GM10266 (cell line): ENCODE data around the gene TMC7.

Experiments used
- DNase-seq: peaks from one replicate; pipeline ENCODE4 v3.0.0; 2012; ENCODE audit errors: extremely low spot score
- CTCF ChIP-seq: IDR thresholded peaks from 2 replicates; pipeline ENCODE4 v1.5.1; 2012; ENCODE audit warnings: mild to moderate bottlenecking, low read depth; ENCODE audit not compliant: control insufficient read depth, insufficient read depth; ENCODE audit errors: missing control alignments

The TMC7 gene

GRCh38 chr16:18983565-18984434 lies at the start of gene TMC7:
Gene TMC7 (plus strand): TSS chr16:18983934. CDS start chr16:18984064, 130 bp downstream.
- TF ChIP-seq CTCF = peak; percentile 42
- peak; percentile 55 for DNase-seq

DNA sequence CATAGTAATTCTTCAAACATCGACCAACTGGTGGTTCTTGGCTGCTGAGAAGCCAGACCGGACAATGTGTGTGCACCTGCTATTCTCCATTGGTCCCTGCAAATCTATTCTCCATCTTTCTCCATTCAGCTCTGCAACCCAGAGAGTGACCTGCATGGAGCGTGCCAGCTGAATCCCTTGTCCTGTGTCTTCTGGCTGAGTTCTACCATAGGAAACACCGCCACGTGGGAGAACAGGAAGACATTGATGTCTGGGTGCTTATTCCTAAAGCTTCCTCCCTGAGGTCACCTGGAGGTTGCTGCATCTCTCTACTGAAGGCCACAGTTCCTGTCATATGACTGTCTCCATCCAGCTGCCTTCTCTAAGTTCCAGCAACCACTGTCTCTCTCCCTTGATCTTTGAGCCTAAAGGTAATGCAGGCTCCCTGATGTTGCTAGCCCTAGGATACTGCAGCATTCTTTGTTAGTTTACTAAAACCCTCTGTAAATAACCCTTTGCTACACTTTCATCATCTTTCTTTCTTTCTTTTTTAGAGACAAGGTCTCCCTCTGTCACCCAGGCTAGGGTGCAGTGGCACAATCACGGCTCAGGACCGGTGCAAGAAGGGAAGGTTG lies 46.9 kb upstream of the TMC7 start:
- no peak for DNase-seq

DNA sequence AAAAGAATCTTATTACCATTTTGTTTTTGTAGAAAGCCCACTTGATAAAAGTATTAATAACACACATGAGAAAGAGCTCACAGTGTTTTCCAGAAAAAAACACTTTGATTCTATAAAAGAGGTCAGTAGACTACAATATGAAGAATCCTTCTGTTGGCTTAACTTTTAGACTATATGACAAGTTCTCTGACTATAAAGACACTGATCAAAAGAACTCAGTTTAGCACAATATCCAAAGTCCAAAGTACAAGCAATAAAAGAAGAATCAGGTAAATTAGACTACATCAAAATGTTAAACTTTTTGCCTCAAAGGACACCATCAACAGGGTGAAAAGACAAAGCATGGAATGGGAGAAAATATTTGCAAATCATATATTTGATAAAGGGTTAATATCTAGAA lies 46.3 kb upstream of the TMC7 start:
- no peak for TF ChIP-seq CTCF
- no peak for DNase-seq

More for the DNA sequence above, 46.9 kb upstream of the TMC7 start:
- TF ChIP-seq CTCF = no peak

- TF ChIP-seq CTCF = no peak
These were observed 44.7 kb upstream of the TMC7 start for GRCh38 chr16:18938986-18939385.

DNA sequence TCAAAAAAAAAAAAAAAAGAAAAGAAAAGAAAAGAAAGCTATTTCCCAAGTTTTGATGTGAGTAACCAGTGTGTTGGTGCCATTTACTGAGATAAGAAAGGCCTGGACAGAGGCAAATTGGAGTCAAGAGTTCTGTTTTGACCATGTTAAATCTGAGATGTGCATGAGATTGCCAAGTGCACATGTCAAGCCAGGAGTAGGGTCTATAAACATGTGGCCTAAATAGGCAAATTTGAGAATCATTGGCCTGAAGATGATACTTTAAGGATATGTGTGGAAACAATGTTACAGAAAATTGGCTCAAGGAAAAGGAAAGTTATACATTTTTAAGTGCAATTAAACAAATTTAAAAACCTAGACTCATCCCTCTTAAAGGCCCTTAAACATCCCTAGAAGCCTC lies 42.3 kb upstream of the TMC7 start:
- no peak for DNase-seq
- no peak for TF ChIP-seq CTCF

More at GRCh38 chr16:18938986-18939385, 44.7 kb upstream of the TMC7 start:
- DNase-seq = no peak

DNA sequence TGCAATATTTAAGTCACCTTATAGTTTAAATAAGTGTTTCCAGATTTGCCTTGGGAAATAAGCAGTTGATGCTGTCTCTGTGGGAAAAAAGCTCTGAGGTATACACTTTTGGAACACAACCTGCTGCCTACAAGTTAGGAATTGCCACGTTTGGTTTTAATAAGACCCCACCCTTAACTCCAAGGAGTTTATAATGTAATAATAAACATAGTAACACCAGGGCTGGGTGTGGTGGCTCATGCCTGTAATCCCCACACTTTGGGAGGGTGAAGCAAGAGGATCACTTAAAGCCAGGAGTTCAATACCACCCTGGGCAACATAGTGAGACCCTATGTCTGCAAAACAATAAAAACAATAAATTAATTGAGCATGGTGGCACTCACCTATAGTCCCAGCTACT lies 41.7 kb upstream of the TMC7 start:
- DNase-seq = no peak
- TF ChIP-seq CTCF = no peak

GRCh38 chr16:18943414-18943813 lies 40.3 kb upstream of the TMC7 start:
- TF ChIP-seq CTCF = no peak
- no peak for DNase-seq
